ENCODE results near the gene IL6R. TPM values are rescaled to one million over a fixed set of nuclear protein-coding genes. Genes with fewer than 3 reads are reported as not detected.

The IL6R gene
- total RNA-seq, 4 donors from 2014 or later = 56.1 to 140 (median 100) TPM

DNA sequence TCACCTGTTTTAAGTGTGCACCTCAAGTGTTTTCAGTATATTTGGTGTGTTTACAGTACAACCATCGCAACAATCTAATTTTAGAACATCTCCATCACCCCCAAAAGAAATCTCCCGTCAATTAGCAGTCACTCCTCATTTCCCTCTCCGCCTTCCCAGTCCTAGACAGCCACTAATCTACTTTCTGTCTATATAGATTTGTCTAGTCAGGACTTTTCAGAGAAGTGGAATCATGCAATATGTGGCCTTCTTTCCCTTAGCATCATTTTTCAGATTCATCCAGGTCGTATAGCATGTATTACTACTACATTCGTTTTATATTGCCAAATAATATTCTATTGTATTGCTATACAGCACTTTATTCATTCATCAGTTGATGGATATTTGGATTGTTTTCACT lies 98.8 kb downstream of the IL6R start:
- peaks cover 3 to 17% (median 8%) of the 10 kb centered on the region in 4 donors for H3K4me1 ChIP-seq
- no peaks in the 10 kb centered on the region for H3K36me3 ChIP-seq
- no peak overlapping the region for H3K4me3 ChIP-seq
- peaks cover 0 to 9% (median 1%) of the 10 kb centered on the region in 4 donors for H3K9me3 ChIP-seq
- peaks cover 0 to 18% of the 10 kb centered on the region in 2 donors for H3K27me3 ChIP-seq
- no peak for TF ChIP-seq POLR2A (IDR thresholded peaks at IDR 0.05)
- TF ChIP-seq, protein P1, sequence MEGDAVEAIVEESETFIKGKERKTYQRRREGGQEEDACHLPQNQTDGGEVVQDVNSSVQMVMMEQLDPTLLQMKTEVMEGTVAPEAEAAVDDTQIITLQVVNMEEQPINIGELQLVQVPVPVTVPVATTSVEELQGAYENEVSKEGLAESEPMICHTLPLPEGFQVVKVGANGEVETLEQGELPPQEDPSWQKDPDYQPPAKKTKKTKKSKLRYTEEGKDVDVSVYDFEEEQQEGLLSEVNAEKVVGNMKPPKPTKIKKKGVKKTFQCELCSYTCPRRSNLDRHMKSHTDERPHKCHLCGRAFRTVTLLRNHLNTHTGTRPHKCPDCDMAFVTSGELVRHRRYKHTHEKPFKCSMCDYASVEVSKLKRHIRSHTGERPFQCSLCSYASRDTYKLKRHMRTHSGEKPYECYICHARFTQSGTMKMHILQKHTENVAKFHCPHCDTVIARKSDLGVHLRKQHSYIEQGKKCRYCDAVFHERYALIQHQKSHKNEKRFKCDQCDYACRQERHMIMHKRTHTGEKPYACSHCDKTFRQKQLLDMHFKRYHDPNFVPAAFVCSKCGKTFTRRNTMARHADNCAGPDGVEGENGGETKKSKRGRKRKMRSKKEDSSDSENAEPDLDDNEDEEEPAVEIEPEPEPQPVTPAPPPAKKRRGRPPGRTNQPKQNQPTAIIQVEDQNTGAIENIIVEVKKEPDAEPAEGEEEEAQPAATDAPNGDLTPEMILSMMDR (IDR thresholded peaks at IDR 0.05) = no peak
- no peak overlapping the region for H3K27ac ChIP-seq
- DNase-seq = no peak

- no peaks in the 10 kb centered on the region for H3K9me3 ChIP-seq
- DNase-seq = no peak
- no peak overlapping the region for H3K4me3 ChIP-seq
- no peaks in the 10 kb centered on the region for H3K27me3 ChIP-seq
- TF ChIP-seq, protein P1 (IDR thresholded peaks at IDR 0.05) = no peak
- no peak for TF ChIP-seq POLR2A (IDR thresholded peaks at IDR 0.05)
- no peaks in the 10 kb centered on the region for H3K36me3 ChIP-seq
- H3K4me1 ChIP-seq = no peaks in the 10 kb centered on the region
- H3K27ac ChIP-seq = no peak overlapping the region
These were observed 107.6 kb downstream of the IL6R start for GRCh38 chr1:154512760-154513159.

GRCh38 chr1:154514066-154514553 lies 109.0 kb downstream of the IL6R start:
- H3K4me3 ChIP-seq = no peak overlapping the region
- no peaks in the 10 kb centered on the region for H3K4me1 ChIP-seq
- no peaks in the 10 kb centered on the region for H3K9me3 ChIP-seq
- H3K27ac ChIP-seq = no peak overlapping the region
- H3K27me3 ChIP-seq = no peaks in the 10 kb centered on the region
- DNase-seq = no peak
- TF ChIP-seq, protein P1 (IDR thresholded peaks at IDR 0.05) = no peak
- no peak for TF ChIP-seq POLR2A (IDR thresholded peaks at IDR 0.05)
- H3K36me3 ChIP-seq = no peaks in the 10 kb centered on the region

GRCh38 chr1:154517661-154518060 lies 112.5 kb downstream of the IL6R start:
- Histone ChIP-seq H3K4me3 (no peak overlapping the region), H3K27me3 (no peaks in the 10 kb centered on the region), H3K9me3 (no peaks in the 10 kb centered on the region), H3K36me3 (no peaks in the 10 kb centered on the region), H3K4me1 (no peaks in the 10 kb centered on the region), H3K27ac (no peak overlapping the region)
- DNase-seq = no peak
- TF ChIP-seq, protein P1 (IDR thresholded peaks at IDR 0.05) = no peak
- no peak for TF ChIP-seq POLR2A (IDR thresholded peaks at IDR 0.05)

Other genes with a start within 250 kb of the IL6R start
- 100 to 1,000 TPM; 200 to 451 (median 280) TPM for gene TPM3, start 213.2 kb upstream of the IL6R start, total RNA-seq
- gene CFAP141, start 199.0 kb upstream of the IL6R start, total RNA-seq = not detected
- gene UBAP2L, start 184.4 kb upstream of the IL6R start, total RNA-seq = 100 to 1,000 TPM in 1 of 4 donors, 10 to 100 TPM in 3; 48.9 to 169 (median 71.2) TPM
- gene HAX1, start 132.7 kb upstream of the IL6R start, total RNA-seq = 100 to 1,000 TPM in 1 of 4 donors, 10 to 100 TPM in 3; 71.8 to 125 (median 75.6) TPM
- gene AQP10, start 84.2 kb upstream of the IL6R start, total RNA-seq = under 1 TPM in 1 of 4 donors, not detected in 3; 0.85 TPM
- 10 to 100 TPM; 18.6 to 56.9 (median 31.8) TPM for gene ATP8B2, start 79.8 kb upstream of the IL6R start, total RNA-seq
- gene TDRD10, start 96.9 kb downstream of the IL6R start, total RNA-seq = 1 to 10 TPM in 2 of 4 donors, under 1 TPM in 1, not detected in 1; 0.53 to 3.5 (median 1.6) TPM
- 10 to 100 TPM in 1 of 4 donors, 1 to 10 TPM in 3; 1.6 to 19.8 (median 7.3) TPM for gene SHE, start 97.1 kb downstream of the IL6R start, total RNA-seq
- 100 to 1,000 TPM in 1 of 4 donors, 10 to 100 TPM in 3; 21.8 to 159 (median 30.6) TPM for gene UBE2Q1, start 153.3 kb downstream of the IL6R start, total RNA-seq
- under 1 TPM in 3 of 4 donors, not detected in 1; 0.27 to 0.53 (median 0.47) TPM for gene CHRNB2, start 162.4 kb downstream of the IL6R start, total RNA-seq
- 100 to 1,000 TPM; 134 to 205 (median 170) TPM for gene ADAR, start 202.8 kb downstream of the IL6R start, total RNA-seq